Peyer's patch (tissue), 4 donors: Measurements from ENCODE around the gene WDR93.
"Not testable (repeated sequence)": the region's sequence is repeated elsewhere in the genome, so short reads cannot be mapped to it uniquely, and the experiment has no call there.

Experiments
- CTCF ChIP-seq, 6 experiments: fragments of 450-650 bp in 4 of 6; fragments of 200-600 bp in 2 of 6; sonication (generic) in 1 of 6; IDR thresholded peaks; one replicate each; pipeline ENCODE4 v1.5.1; 2017 to 2019; ENCODE audit warnings: antibody characterized with exemption in 6 of 6, mild to moderate bottlenecking in 3 of 6, moderate library complexity in 1 of 6
- POLR2A ChIP-seq, 2 donors: fragments of 450-650 bp; IDR thresholded peaks; one replicate each; pipeline ENCODE4 v1.5.1; 2017; ENCODE audit warnings: antibody characterized with exemption in 2 of 2, mild to moderate bottlenecking in 2 of 2, moderate library complexity in 2 of 2

DNA sequence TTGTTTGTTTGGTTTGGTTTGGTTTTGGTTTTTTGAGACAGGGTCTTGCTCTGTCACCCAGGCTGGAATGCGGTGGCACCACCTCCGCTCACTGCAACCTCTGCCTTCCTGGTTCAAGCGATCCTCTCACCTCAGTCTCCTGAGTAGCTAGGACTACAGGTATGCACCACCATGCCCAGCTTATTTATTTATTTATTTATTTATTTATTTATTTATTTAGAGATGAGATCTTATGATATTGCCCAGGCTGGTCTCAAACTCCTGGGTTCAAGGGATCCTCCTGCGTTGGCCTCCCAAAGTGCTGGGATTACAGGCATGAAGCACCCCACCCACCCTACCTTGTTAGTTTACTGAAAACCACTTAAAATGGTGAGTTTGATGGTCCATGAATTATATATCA, 98.0 kb downstream of the WDR93 start:
- not testable (repeated sequence) for TF ChIP-seq CTCF, POLR2A (IDR thresholded peaks at IDR 0.05)
